Hepatocyte (in vitro differentiated cells): ENCODE measurements around the gene UBR3. TPM values are rescaled to one million over a fixed set of nuclear protein-coding genes. Genes with fewer than 3 reads are reported as not detected.
"Not testable (repeated sequence)": the region's sequence is repeated elsewhere in the genome, so short reads cannot be mapped to it uniquely, and the experiment has no call there.

ENCODE experiments used
- DNase-seq: peaks from one replicate; pipeline ENCODE4 v3.0.0-alpha.2; 2016; ENCODE audit warnings: low spot score
- H2AFZ ChIP-seq: fragments of 200-600 bp; sonication (generic); 2 replicates; pipeline ENCODE4 v1.6.0; 2016; ENCODE audit warnings: antibody characterized with exemption, mild to moderate bottlenecking
- H3K27ac ChIP-seq: fragments of 200-600 bp; sonication (generic); 2 replicates; pipeline ENCODE4 v1.5.1; 2016; ENCODE audit warnings: mild to moderate bottlenecking
- H3K27me3 ChIP-seq: fragments of 200-600 bp; sonication (generic); 2 replicates; pipeline ENCODE4 v1.6.1; 2016
- H3K36me3 ChIP-seq: fragments of 200-600 bp; sonication (generic); replicated peaks from 2 replicates; pipeline ENCODE4 v1.5.1; 2016; ENCODE audit warnings: low read depth; ENCODE audit not compliant: insufficient read depth
- H3K4me1 ChIP-seq: fragments of 200-600 bp; sonication (generic); 2 replicates; pipeline ENCODE4 v1.5.1; 2016; ENCODE audit warnings: mild to moderate bottlenecking, moderate library complexity; ENCODE audit not compliant: insufficient read depth
- H3K4me2 ChIP-seq: fragments of 200-600 bp; sonication (generic); 2 replicates; pipeline ENCODE4 v1.6.0; 2016
- H3K4me3 ChIP-seq: fragments of 200-600 bp; sonication (generic); 2 replicates; pipeline ENCODE4 v1.5.1; 2016; ENCODE audit warnings: mild to moderate bottlenecking
- H3K79me2 ChIP-seq: fragments of 200-600 bp; sonication (generic); 2 replicates; pipeline ENCODE4 v1.6.0; 2017; ENCODE audit warnings: mild to moderate bottlenecking
- H3K9me2 ChIP-seq: fragments of 200-600 bp; sonication (generic); replicated peaks from 2 replicates; pipeline ENCODE4 v1.6.0; 2017; ENCODE audit warnings: mild to moderate bottlenecking; ENCODE audit not compliant: insufficient read depth
- H3K9me3 ChIP-seq: fragments of 200-600 bp; sonication (generic); 2 replicates; pipeline ENCODE4 v1.5.1; 2016; ENCODE audit warnings: low read depth, mild to moderate bottlenecking
- H4K20me1 ChIP-seq: fragments of 200-600 bp; sonication (generic); 2 replicates; pipeline ENCODE4 v1.6.0; 2016; ENCODE audit warnings: mild to moderate bottlenecking; ENCODE audit not compliant: insufficient read depth, poor library complexity, severe bottlenecking
- CTCF ChIP-seq: fragments of 200-600 bp; sonication (generic); IDR thresholded peaks from 2 replicates; pipeline ENCODE4 v1.5.1; 2016; ENCODE audit warnings: antibody characterized with exemption, mild to moderate bottlenecking; ENCODE audit not compliant: poor library complexity
- EZH2 ChIP-seq: fragments of 200-600 bp; sonication (generic); IDR thresholded peaks from 2 replicates; pipeline ENCODE4 v1.6.1; 2016; ENCODE audit warnings: antibody characterized with exemption, mild to moderate bottlenecking, borderline replicate concordance
- EZH2phosphoT487 ChIP-seq: fragments of 200-600 bp; sonication (generic); IDR thresholded peaks from one replicate; pipeline ENCODE4 v1.6.1; 2018; ENCODE audit warnings: antibody characterized with exemption, mild to moderate bottlenecking, low read depth, moderate library complexity; ENCODE audit not compliant: unreplicated experiment, severe bottlenecking
- WGBS: methylation state at CpG from one replicate; pipeline ENCODE4 v1.1.6; 2016; ENCODE audit warnings: low lambda C conversion rate; ENCODE audit errors: missing lambda C conversion rate; 5-methylcytosine and 5-hydroxymethylcytosine counted together
- polyA plus RNA-seq: library from polyadenylated mRNA; unstranded; fragments of >200 nt; fragmentation: Nextera tagmentation; extraction: Ambion mirVana; gene quantifications from 2 replicates; pipeline ENCODE4 v1.2.1, GENCODE V29; 2016
- total RNA-seq: library from RNA; depleted of rRNA; stranded (reverse); fragments of >200 nt; gene quantifications from 2 replicates; pipeline ENCODE4 v1.2.3, GENCODE V29; 2014

Gene UBR3
- total and polyA plus RNA-seq, 2 experiments from 2014 or later, result 10.1 to 40.4 TPM

GRCh38 chr2:169945515-169945914 lies 118.3 kb downstream of the UBR3 start:
- Histone ChIP-seq H3K36me3 (no peaks in the 10 kb centered on the region), H3K27me3 (no peaks in the 10 kb centered on the region), H3K4me3 (no peak overlapping the region), H3K9me2 (no peaks in the 10 kb centered on the region), H3K9me3 (no peaks in the 10 kb centered on the region), H3K4me2 (no peak overlapping the region), H2AFZ (no peak overlapping the region), H3K4me1 (peaks cover 6% of the 10 kb centered on the region), H4K20me1 (no peaks in the 10 kb centered on the region), H3K27ac (no peak overlapping the region), H3K79me2 (no peaks in the 10 kb centered on the region)
- DNase-seq, result no peak
- 100% methylated on average over 1 of the region's 1 CpG for WGBS
- TF ChIP-seq CTCF (no peak), EZH2 (no peak), EZH2phosphoT487 (no peak)

GRCh38 chr2:169946092-169946491 lies 118.8 kb downstream of the UBR3 start:
- Histone ChIP-seq H3K27me3 (no peaks in the 10 kb centered on the region), H4K20me1 (no peaks in the 10 kb centered on the region), H3K4me2 (no peak overlapping the region), H2AFZ (no peak overlapping the region), H3K4me1 (peaks cover 6% of the 10 kb centered on the region), H3K27ac (no peak overlapping the region), H3K79me2 (no peaks in the 10 kb centered on the region), H3K4me3 (no peak overlapping the region), H3K36me3 (no peaks in the 10 kb centered on the region), H3K9me3 (no peaks in the 10 kb centered on the region), H3K9me2 (no peaks in the 10 kb centered on the region)
- TF ChIP-seq CTCF (no peak), EZH2phosphoT487 (no peak), EZH2 (no peak)
- no peak for DNase-seq
- 99% methylated on average over 2 of the region's 2 CpGs for WGBS

GRCh38 chr2:169946546-169946945 lies 119.3 kb downstream of the UBR3 start:
- Histone ChIP-seq H3K79me2 (no peaks in the 10 kb centered on the region), H2AFZ (no peak overlapping the region), H3K4me1 (peaks cover 6% of the 10 kb centered on the region), H3K9me2 (no peaks in the 10 kb centered on the region), H3K36me3 (no peaks in the 10 kb centered on the region), H3K4me2 (no peak overlapping the region), H3K27ac (no peak overlapping the region), H4K20me1 (no peaks in the 10 kb centered on the region), H3K4me3 (no peak overlapping the region), H3K9me3 (no peaks in the 10 kb centered on the region), H3K27me3 (no peaks in the 10 kb centered on the region)
- TF ChIP-seq EZH2phosphoT487, result no peak
- TF ChIP-seq EZH2, result no peak
- TF ChIP-seq CTCF, result no peak
- 98% methylated on average over 1 of the region's 1 CpG for WGBS
- DNase-seq, result no peak

- no peaks in the 10 kb centered on the region for H3K36me3 ChIP-seq
- DNase-seq, result no peak
- H4K20me1 ChIP-seq, result no peaks in the 10 kb centered on the region
- no peaks in the 10 kb centered on the region for H3K9me3 ChIP-seq
- no peaks in the 10 kb centered on the region for H3K4me1 ChIP-seq
- H3K4me3 ChIP-seq, result no peak overlapping the region
- H3K4me2 ChIP-seq, result no peak overlapping the region
- no peaks in the 10 kb centered on the region for H3K79me2 ChIP-seq
- H3K27ac ChIP-seq, result no peak overlapping the region
- no peaks in the 10 kb centered on the region for H3K27me3 ChIP-seq
- H2AFZ ChIP-seq, result no peak overlapping the region
- no peaks in the 10 kb centered on the region for H3K9me2 ChIP-seq
- no peak for TF ChIP-seq EZH2
- TF ChIP-seq CTCF, result no peak
These were observed 128.7 kb downstream of the UBR3 start for GRCh38 chr2:169955940-169956339.

- H3K36me3 ChIP-seq, H3K9me3 ChIP-seq, H3K4me2 ChIP-seq, H2AFZ ChIP-seq, DNase-seq, H3K4me3 ChIP-seq, H3K9me2 ChIP-seq, H3K27ac ChIP-seq, H3K27me3 ChIP-seq, H3K4me1 ChIP-seq, H3K79me2 ChIP-seq, H4K20me1 ChIP-seq: not testable (repeated sequence)
- WGBS, result 95% methylated on average over 3 of the region's 5 CpGs
These were observed 130.0 kb downstream of the UBR3 start for GRCh38 chr2:169957219-169957618.
